NCI-H2227 (cell line): ENCODE results near the gene CBFA2T3.
"Not testable (repeated sequence)": the region's sequence is repeated elsewhere in the genome, so short reads cannot be mapped to it uniquely, and the experiment has no call there.

Source experiments
- DNase-seq: peaks from one replicate; lab custom pipeline; 2025; ENCODE audit not compliant: unreplicated experiment; lab: John Stamatoyannopoulos, UW

CBFA2T3 gene

DNA sequence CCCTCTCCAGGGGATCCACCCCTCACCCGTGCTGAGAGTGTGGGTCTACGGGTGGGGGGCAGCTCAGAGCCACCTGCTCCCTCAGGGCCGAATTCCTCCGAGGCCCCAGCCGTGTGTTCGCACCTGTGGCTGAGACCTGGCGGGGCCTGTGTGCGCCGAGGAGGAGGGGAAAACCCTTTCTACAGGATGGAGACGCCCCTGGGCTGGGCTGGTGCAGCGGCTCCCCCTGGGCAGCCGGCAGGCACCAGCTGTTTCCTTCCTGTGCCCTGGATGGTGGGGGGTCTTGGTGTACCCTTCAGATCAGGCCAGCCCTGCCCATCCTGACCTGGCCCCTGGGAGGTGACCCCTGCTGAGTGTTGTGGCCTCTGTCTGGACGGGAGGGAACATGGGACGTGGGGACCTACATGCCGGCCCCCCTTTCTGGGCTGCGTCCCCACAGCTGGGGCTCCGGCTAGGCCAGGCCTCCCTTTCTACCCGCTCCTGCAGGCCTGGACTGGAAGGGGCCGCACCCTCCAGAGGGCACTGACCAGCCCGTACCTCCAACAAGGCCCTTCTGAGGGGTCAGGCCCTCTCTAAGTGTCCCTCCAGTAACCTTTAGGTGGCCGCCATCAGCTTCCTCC, 82.2 kb downstream of the CBFA2T3 start:
- DNase-seq, result no peak

DNA sequence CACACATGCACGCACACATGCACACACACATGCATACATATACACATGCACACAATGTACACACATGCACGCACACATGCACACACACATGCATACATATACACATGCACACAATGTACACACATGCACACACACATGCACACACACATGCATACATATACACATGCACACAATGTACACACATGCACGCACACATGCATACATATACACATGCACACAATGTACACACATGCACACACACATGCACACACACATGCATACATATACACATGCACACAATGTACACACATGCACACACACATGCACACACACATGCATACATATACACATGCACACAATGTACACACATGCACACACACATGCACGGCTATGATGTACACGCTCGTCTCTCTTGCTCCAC, 82.7 kb downstream of the CBFA2T3 start:
- not testable (repeated sequence) for DNase-seq

GRCh38 chr16:88893127-88893968, 83.7 kb downstream of the CBFA2T3 start:
- DNase-seq, result no peak

GRCh38 chr16:88892065-88892464, 84.9 kb downstream of the CBFA2T3 start:
- DNase-seq, result no peak

- DNase-seq, result no peak
Observed at GRCh38 chr16:88891083-88891482, 85.9 kb downstream of the CBFA2T3 start.

GRCh38 chr16:88889702-88890352, 87.2 kb downstream of the CBFA2T3 start:
- DNase-seq, result not testable (repeated sequence)

GRCh38 chr16:88888461-88889387, 88.3 kb downstream of the CBFA2T3 start:
- no peak for DNase-seq

GRCh38 chr16:88888057-88888456, 89.0 kb downstream of the CBFA2T3 start:
- no peak for DNase-seq

GRCh38 chr16:88886845-88887521, 90.0 kb downstream of the CBFA2T3 start:
- no peak for DNase-seq

DNA sequence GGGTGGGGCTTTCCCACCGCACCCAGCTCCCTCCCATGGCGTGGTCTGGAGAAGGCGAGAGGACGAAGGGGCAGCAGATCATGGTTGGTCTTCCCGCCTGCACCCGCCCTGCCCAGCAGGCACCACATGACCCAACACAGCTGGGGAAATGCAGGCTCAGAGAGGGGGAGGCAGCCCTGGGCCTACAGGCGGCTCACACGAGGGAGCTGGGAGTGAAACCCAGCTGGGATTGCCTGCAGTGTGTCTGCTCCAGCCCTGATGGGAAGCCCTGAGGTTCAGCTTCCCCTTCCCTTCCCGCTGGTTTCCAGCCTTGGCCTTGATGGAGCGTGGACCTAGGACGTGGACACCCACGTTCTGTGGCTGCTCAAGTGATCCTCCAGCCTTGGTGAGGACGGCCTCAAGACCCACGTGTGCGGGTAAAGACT, 90.6 kb downstream of the CBFA2T3 start:
- DNase-seq, result no peak

GRCh38 chr16:88885693-88886280, 91.2 kb downstream of the CBFA2T3 start:
- no peak for DNase-seq

- no peak for DNase-seq
Observed at GRCh38 chr16:88884569-88885271, 92.3 kb downstream of the CBFA2T3 start.

DNA sequence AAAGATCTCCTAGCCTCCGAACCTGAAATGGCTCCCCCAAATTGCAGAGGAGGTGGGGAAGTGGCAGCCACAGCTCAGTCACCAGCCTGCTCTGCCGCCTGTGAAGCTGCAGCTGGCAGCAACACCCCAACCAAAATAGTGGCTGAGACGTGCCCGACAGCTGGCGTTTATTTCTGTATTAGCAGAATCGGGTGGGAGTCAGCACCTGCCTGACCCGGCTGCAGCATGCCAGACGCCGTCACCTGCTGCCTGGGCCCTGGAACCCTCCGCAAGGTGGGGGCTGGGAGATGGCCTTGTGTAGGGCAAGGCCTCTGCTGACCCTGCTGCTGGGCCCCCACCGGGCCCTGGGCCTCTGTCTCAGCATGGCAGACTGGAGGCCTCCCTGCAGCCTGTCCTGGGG, 93.1 kb downstream of the CBFA2T3 start:
- no peak for DNase-seq

DNA sequence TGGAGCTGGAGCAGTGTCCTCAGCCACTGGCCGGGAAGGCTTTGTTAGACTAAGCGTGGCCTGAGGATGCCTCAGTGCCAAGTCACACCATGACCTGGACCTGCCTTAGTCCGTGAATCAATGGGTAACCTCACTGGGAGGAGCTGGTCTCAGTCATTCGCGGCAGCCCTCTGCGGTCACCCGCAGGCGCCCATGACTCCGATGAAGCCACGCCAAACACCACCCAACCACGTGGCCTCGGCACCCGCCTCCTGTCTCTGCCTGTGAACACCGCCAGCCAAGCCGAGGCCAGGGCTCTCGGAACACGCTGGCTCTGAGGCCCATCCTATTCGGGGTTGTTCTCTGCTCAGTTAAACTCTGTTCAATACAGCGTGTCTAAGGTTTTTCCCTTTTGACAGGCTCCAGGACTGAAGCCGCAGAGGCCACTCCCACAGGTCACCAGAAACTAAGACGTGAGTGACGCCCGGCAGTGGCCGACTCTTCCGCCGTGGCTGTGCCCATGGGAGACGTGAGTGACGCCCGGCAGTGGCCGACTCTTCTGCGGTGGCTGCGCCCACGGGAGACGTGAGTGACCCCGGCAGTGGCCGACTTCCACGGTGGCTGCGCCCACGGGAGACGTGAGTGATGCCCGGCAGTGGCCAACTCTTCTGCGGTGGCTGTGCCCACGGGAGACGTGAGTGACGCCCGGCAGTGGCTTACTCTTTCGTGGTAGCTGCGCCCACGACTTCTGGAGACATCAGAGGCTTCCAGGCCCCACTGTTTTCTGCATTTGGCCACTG, 93.7 kb downstream of the CBFA2T3 start:
- no peak for DNase-seq

GRCh38 chr16:88882358-88883030, 94.5 kb downstream of the CBFA2T3 start:
- DNase-seq, result no peak

DNA sequence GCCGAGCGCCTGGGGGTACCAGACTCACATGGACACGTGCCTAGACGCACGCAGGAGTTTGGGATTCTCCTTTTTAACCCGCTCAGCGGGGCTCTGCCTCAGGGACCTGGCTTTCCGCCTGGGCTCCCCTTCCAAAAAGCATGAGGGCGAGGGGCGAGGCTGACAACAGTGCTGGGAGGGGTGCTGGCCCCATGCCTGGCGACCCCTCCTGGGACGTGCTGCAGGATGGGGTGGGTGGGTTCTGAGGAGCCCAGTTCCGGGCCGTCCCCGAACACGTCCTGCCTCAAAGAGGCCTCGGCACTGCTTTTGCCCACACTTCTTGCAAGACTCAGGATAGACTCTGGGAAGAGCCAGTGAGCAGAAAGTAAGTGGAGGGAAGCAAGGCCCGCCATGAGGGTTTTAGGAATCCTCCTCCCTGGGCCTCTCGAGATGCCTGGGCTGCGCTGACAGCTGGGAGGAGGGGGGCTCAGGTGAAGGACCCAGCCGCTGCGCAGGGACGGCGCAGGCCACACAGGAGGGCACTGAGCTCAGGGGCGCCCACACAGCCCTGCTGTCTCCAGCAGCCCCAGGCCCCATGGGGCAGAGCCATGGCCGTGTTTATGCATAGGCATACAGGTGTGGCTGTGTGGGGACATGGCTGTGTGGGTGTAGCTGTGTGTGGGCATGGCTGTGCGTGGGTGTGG, 95.2 kb downstream of the CBFA2T3 start:
- no peak for DNase-seq

GRCh38 chr16:88881007-88881615, 95.9 kb downstream of the CBFA2T3 start:
- no peak for DNase-seq
